Keratinocyte (primary cell): ENCODE data around the gene TTLL13.

ENCODE experiments used
- EZH2 ChIP-seq: IDR thresholded peaks from one replicate; pipeline ENCODE4 v1.6.1; 2012; ENCODE audit warnings: inconsistent platforms, mild to moderate bottlenecking, low read length, moderate library complexity
- TF ChIP-seq, protein P1 (sequence below), 3 experiments: IDR thresholded peaks in 1 of 3; conservative IDR thresholded peaks in 1 of 3; optimal IDR thresholded peaks in 1 of 3; 2 replicates in 2 of 3; 3 replicates in 1 of 3; pipeline versions ENCODE3 to v1.5.1; 2011; ENCODE audit warnings: low read length in 3 of 3, mild to moderate bottlenecking in 3 of 3, moderate library complexity in 2 of 3, control low read depth in 1 of 3, inconsistent platforms in 1 of 3; ENCODE audit not compliant: insufficient read depth in 2 of 3; ENCODE audit errors: extremely low read depth in 1 of 3

GRCh38 chr15:90227336-90227735 lies 22.0 kb upstream of the TTLL13 start:
- TF ChIP-seq, protein P1, sequence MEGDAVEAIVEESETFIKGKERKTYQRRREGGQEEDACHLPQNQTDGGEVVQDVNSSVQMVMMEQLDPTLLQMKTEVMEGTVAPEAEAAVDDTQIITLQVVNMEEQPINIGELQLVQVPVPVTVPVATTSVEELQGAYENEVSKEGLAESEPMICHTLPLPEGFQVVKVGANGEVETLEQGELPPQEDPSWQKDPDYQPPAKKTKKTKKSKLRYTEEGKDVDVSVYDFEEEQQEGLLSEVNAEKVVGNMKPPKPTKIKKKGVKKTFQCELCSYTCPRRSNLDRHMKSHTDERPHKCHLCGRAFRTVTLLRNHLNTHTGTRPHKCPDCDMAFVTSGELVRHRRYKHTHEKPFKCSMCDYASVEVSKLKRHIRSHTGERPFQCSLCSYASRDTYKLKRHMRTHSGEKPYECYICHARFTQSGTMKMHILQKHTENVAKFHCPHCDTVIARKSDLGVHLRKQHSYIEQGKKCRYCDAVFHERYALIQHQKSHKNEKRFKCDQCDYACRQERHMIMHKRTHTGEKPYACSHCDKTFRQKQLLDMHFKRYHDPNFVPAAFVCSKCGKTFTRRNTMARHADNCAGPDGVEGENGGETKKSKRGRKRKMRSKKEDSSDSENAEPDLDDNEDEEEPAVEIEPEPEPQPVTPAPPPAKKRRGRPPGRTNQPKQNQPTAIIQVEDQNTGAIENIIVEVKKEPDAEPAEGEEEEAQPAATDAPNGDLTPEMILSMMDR (optimal IDR thresholded peaks at IDR 0.05 in 1 of 3, IDR thresholded peaks at IDR 0.05 in 1 of 3, conservative IDR thresholded peaks at IDR 0.05 in 1 of 3; ENCODE audit: extremely low read depth in 1 of 3, insufficient read depth in 2 of 3, low read length in 3 of 3) = no peak
- no peak for TF ChIP-seq EZH2
